HG03432 (cell line): ENCODE results near the gene SAPCD1.
"Not testable (repeated sequence)": the region's sequence is repeated elsewhere in the genome, so short reads cannot be mapped to it uniquely, and the experiment has no call there.

ENCODE experiments used
- ATAC-seq: cut with Tn5 transposase; IDR thresholded peaks from one replicate; pipeline ENCODE4 v1.9.1; 2021; ENCODE audit warnings: mild to moderate bottlenecking, moderate library complexity; ENCODE audit not compliant: unreplicated experiment

SAPCD1 gene

DNA sequence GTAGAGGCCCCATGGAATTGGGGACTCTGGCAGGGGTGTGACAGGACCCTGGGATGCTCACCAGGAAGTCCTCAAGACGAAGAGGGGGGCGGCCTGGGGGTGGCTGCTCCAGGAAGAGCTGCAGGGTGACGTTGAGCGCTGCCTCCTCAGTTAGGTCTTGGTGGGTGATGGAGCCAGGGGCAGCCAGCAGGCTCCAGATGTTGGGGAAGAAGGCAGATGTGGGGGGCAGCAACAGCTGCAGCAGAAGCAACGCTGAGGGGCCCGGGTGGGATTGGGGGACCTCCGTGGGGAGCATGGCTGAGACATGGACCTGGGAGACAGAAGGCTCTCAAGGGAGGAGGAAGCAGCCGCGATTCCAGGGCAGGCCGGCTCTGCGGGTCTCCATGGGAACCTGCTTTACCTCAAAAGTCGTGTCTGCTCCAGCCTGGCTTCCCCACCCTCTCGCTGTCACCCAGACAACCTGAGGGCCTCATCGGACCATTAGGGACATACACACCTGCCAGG is 14.1 kb downstream of the SAPCD1 start:
- no peak for ATAC-seq

- peak; percentile 78 for ATAC-seq
Measured at GRCh38 chr6:31776989-31777666, 14.7 kb downstream of the SAPCD1 start, which contains the start of gene VWA7. VWA7 (minus strand) TSS chr6:31777328; CDS start chr6:31776779, 549 bp downstream.

DNA sequence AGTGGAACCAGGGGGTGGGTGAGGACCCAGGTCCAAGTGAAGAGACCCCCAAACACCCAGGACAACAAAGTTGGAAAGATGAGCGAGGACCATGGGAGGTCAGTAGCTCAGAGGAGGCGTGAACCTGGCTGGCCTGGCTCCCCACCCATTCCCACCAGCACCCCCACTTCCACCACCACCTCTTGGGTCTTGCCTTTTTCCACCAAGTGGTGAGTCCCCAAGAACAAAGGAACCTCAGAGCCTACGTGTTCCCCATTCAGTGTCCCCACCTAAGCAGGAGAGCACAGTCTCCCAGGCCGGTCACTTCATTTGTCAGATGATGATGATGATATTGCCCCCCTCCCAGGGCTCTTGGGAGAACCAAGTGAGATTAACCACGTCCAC is 15.2 kb downstream of the SAPCD1 start:
- no peak for ATAC-seq

- ATAC-seq = no peak
Measured at GRCh38 chr6:31778193-31778592, 15.7 kb downstream of the SAPCD1 start.

DNA sequence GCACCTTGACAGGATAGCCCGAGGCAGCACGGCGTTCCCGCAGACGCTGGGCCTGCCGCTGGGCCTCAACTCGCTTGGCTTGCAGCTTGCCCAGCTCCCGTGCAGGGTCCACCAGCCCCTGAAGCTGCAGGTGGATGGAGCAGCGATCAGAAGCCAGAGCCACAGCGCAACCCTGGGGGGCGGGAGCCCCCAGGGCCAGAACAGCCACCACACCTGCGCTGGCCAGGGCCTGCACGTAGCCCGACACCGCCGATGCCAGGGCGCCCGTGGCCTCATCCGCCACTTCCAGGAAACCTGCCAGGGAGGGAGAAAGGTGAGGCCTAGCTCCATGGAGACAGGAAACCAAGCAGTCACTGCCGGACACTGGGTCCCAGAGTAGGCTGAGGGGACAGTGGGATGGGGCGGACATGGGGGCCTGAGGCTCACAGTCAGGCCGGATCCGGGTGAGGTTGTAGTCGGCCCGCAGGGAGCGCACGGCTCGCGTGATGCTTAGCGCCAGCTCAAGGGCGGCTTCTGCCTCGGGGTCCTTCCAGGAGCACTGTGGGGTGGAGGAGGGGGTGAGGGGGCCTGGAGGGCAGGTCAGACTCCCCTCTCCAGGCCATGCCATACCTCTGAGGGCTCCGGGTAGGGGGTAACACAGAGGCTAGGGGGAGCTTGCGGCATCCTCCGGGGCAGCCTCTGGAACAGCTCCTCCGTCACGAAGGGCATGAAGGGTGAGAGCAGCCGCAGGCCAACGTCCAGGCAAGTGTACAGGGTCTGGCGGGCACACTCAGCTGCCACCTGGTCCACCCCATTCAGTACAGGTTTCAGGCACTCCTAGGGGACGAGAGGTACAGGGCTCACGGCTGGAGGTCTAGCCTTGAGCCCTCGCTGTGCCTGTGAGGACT is 16.8 kb downstream of the SAPCD1 start:
- ATAC-seq = no peak

DNA sequence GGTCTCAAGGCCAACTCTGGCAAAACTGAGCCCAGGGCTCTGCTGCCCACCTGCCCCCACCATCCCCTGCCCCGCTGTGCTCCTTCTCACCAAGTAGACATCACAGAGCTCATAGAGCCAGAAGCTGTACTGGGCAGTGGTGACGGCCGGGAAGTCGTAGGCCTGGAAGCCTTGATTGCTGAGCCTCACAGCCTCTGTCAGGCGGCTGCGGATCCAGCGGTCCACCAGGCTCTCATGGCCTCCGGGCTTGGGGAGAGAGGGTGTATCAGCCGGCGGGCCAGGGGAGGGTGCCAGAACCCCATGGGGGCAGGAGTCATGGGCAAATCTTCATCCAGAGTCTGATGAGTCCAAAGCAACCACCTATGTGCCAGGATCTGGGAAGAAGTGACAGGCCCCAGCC is 17.5 kb downstream of the SAPCD1 start:
- ATAC-seq = no peak

DNA sequence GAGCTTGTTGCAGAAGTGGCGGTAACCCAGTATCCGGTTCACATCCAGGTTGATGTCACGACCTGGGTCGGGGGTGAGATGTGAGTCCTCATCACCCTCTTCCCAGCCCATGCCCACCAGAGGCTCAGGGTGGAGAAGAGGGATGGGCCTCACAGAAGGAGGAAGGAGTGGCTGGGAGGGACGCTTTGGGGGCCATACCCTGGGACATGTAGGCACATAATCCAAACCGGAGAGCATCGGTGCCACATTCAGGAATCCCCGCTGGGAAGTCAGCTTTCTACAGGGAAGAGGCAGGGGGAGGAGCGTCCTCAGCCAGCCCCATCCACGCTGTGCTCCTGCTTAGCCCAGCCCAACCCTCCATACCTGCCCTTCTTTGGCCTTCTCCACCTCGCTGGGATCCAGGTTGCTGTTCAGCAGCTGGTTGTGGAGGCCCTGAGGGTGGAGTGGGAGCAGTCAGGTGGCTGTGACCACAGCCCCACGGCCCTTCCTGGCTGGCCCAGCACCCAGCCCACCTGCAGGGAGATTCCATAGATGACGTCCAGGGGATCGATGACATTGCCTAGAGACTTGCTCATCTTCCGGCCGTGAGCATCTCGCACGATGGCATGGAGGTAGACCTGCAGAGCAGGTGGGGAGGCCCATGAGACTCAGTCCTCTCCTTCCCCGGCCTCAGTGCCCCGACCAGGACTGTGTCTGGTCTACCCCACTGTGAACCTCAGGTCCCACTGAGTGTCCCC is 18.2 kb downstream of the SAPCD1 start:
- ATAC-seq = no peak

GRCh38 chr6:31781244-31782125 is 19.0 kb downstream of the SAPCD1 start:
- ATAC-seq = no peak

DNA sequence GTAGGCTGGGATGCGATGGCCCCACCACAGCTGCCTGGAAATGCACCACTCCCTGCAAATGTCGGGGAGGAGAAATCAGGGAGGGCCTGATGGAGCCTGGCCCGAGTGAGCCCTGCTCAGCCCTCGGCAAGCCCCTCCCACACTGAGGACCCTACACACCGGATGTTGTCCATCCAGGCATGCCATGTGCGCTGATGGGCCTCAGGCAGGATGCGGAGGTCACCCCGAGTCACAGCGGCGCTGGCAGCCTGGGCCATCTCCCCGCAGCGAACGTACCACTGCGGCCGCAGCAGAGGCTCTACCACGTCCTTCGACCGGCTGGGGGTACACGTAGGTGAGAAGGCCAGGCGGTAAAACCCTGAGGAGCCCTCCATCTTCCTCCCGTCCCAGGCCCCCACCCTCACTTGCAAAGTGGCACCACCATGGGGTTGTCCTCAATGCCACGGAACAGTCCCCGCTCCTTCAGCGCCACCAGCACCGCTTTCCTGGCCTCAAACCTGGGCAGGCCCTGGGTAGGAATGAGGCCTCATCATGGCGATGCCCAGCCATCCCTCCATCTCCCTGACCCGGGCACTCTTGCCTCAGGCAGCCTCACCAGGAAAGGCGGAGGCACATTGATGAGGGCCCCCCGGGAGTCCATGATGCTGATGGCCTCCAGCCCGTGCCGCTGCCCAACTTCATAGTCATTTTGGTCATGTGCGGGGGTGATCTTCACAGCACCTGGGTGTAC is 19.8 kb downstream of the SAPCD1 start:
- no peak for ATAC-seq

GRCh38 chr6:31784098-31784925 is 21.9 kb downstream of the SAPCD1 start:
- no peak for ATAC-seq

DNA sequence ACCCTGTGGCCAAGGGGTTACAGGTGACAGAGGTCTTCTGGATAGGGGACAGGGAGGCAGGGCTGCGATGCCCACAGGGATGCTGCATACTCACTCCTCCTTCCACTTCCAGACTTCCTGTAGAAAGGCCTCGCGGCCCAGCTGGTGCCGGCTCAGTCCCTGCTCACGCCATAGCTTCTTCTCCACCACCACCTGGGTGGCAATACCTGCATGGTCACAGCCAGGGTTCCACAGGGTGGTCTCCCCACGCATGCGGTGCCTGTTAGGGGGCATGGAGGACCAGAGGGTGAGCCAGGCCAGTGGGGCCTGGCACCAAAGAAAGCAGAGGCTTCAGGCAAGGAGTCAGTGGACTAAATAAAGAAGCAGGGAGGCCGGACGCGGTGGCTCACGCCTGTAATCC is 23.0 kb downstream of the SAPCD1 start:
- no peak for ATAC-seq

GRCh38 chr6:31791324-31792089 is 29.1 kb downstream of the SAPCD1 start:
- no peak for ATAC-seq

- no peak for ATAC-seq
Measured at GRCh38 chr6:31792090-31792374, 29.6 kb downstream of the SAPCD1 start.

DNA sequence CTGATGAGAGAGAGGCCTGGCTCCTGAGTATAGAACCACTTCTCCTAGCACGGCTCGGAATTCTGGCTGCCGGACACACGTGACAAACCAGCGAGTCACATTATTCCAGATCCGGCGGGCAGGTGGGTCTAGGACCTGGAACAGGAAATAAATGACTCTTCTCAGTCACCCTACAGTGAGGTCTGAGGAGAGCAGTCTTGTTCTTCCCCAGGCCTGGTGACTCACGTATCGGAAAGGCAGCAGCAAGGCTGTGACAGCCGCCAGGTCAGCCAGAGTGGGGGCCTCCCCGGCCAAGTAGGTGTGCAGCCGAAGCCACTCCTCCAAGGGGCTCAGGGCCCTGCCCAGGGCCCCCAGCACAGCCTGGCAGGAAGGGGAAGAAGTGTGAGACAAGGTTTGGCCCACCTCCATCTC is 30.3 kb downstream of the SAPCD1 start:
- no peak for ATAC-seq

DNA sequence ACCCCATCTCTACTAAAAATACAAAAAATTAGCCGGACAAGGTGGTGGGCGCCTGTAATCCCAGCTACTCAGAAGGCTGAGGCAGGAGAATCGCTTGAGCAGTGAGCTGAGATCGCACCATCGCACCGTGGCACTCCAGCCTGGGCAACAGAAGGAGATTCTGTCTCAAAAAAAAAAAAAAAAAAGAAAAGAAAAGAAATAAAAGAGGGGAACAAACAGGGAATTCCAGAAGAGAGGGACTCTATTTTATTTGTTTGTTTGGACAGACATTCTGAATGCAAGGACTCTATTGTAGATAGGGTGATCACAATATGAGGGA is 31.4 kb downstream of the SAPCD1 start:
- ATAC-seq = not testable (repeated sequence)

DNA sequence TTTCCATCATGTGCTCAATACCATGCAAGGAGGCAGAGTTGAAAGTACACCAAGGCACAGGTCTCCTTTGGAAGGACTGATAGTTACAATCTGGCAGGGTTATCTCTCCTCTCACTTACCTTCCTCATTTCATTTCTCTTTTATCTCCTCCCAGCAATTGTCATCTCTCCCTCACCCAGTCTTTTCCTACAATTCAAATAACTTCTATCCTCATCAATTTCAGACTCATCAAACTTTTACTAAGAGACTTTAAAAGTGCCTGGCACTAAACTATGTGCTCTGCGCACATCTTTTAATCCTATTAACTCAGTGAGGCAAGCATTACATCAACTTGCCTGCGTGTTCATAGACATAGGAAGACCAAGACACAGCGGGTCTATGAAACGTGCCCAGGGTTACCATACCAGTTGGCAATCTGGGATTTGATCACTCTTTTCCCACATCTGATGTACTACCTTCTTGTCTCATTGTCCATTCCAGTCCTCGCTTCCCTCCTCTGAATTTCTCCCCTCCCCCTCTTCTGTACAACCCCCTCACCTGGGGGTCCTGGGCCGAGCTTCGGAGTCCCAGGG is 31.9 kb downstream of the SAPCD1 start:
- no peak for ATAC-seq

- ATAC-seq = peak; percentile 19
Measured at GRCh38 chr6:31794866-31795615, 32.6 kb downstream of the SAPCD1 start.
